Sigmoid colon (tissue), 7 donors: Measurements from ENCODE around the gene MS4A4E. TPM values are rescaled to one million over a fixed set of nuclear protein-coding genes. Genes with fewer than 3 reads are reported as not detected.
A peak's percentile ranks its signal among the peaks of the same experiment; 100 is the strongest.

ENCODE experiments used
- DNase-seq: peaks from one replicate; pipeline ENCODE4 v3.0.0-alpha.2; 2019
- H3K27ac ChIP-seq, 4 donors: fragments of 200-600 bp; sonication (generic); one replicate each; pipeline ENCODE4 v1.5.1; 2016 to 2019; ENCODE audit warnings: mild to moderate bottlenecking in 1 of 4
- H3K27me3 ChIP-seq, 3 donors: fragments of 200-600 bp; sonication (generic); one replicate each; pipeline ENCODE4 v1.5.1; 2019; ENCODE audit warnings: mild to moderate bottlenecking in 1 of 3
- H3K36me3 ChIP-seq, 4 donors: fragments of 200-600 bp; sonication (generic); one replicate each; pipeline ENCODE4 v1.5.1; 2016 to 2019
- H3K4me1 ChIP-seq, 4 donors: fragments of 200-600 bp; sonication (generic); one replicate each; pipeline ENCODE4 v1.5.1; 2017 to 2019
- H3K4me3 ChIP-seq, 4 donors: fragments of 200-600 bp; sonication (generic); one replicate each; pipeline ENCODE4 v1.5.1; 2017 to 2019; ENCODE audit warnings: mild to moderate bottlenecking in 2 of 4, moderate library complexity in 1 of 4
- H3K9me3 ChIP-seq, 4 donors: fragments of 200-600 bp in 3 of 4; sonication (generic) in 3 of 4; one replicate each; pipeline versions ENCODE4 v1.5.1 to v1.6.1; 2013 to 2019
- CTCF ChIP-seq, 4 experiments: fragments of 450-650 bp in 3 of 4; fragments of 200-600 bp in 1 of 4; IDR thresholded peaks; one replicate each; pipeline ENCODE4 v1.5.1; 2016 to 2019; ENCODE audit warnings: antibody characterized with exemption in 4 of 4, mild to moderate bottlenecking in 3 of 4, moderate library complexity in 2 of 4
- EP300 ChIP-seq, 4 donors: sonication (generic); formaldehyde crosslinking; IDR thresholded peaks; one replicate each; pipeline ENCODE4 v1.6.1; 2017; ENCODE audit warnings: antibody characterized with exemption in 4 of 4
- POLR2A ChIP-seq, 2 donors: fragments of 450-650 bp; IDR thresholded peaks; one replicate each; pipeline ENCODE4 v1.6.1; 2016; ENCODE audit warnings: antibody characterized with exemption in 2 of 2, mild to moderate bottlenecking in 2 of 2, moderate library complexity in 2 of 2
- POLR2AphosphoS5 ChIP-seq, 4 donors: sonication (generic); formaldehyde crosslinking; IDR thresholded peaks; one replicate each; pipeline ENCODE4 v1.6.1; 2017; ENCODE audit warnings: antibody characterized with exemption in 4 of 4
- WGBS, 2 donors: extraction: QIAGEN DNeasy Blood & Tissue Kit; methylation state at CpG; one replicate each; pipeline ENCODE4 v1.1.7; 2013; 5-methylcytosine and 5-hydroxymethylcytosine counted together
- intact Hi-C: fragments of 100-400 bp; cut with DNase I; formaldehyde crosslinking; loops from one replicate; pipeline ENCODE4 v1.15.1; 2023
- polyA plus RNA-seq, 3 donors: library from polyadenylated mRNA; stranded (reverse); fragments of 200-250 nt; gene quantifications; one replicate each; pipeline ENCODE4 v1.2.3, GENCODE V29; 2013
- total RNA-seq, 4 donors: library from RNA; depleted of rRNA; stranded (reverse); fragments of >200 nt; gene quantifications; one replicate each; pipeline ENCODE4 v1.1.0, GENCODE V29; 2016
- donor health status: healthy with polysubstance abuse.
- donor health status: Bipolar disorder and iron deficiency.
- donor health status: healthy.

Gene MS4A4E
- total and polyA plus RNA-seq, 7 donors = 0.48 to 11.1 (median 7.5) TPM; not detected in 2

- TF ChIP-seq EP300 (IDR thresholded peaks at IDR 0.05) (no peak), CTCF (IDR thresholded peaks at IDR 0.05) (peak in 2 of 4 experiments; percentile 4 to 24)
- no peak for DNase-seq
- intact Hi-C loops = loop anchor here (5.0 kb wide), 1 partner anchor 499 kb away; no protein-coding TSS in a partner anchor
- Histone ChIP-seq H3K27ac (peak overlapping the region in 1 of 4 donors; percentile 35), H3K4me3 (no peak overlapping the region), H3K4me1 (no peaks in the 10 kb centered on the region), H3K9me3 (peaks cover 0 to 7% (median 0%) of the 10 kb centered on the region in 4 donors), H3K27me3 (no peaks in the 10 kb centered on the region), H3K36me3 (no peaks in the 10 kb centered on the region)
- WGBS, 2 donors = 22 to 47% methylated on average over 6 of the region's 6 CpGs
These were observed 8.7 kb upstream of the MS4A4E start for GRCh38 chr11:60251485-60252212.

GRCh38 chr11:60241786-60242185 is 1.2 kb downstream of the MS4A4E start:
- intact Hi-C loops = no loop called here
- peak overlapping the region in 1 of 4 donors; percentile 19 for H3K4me3 ChIP-seq
- WGBS, 2 donors = 88 to 91% methylated on average over 3 of the region's 3 CpGs
- no peak for TF ChIP-seq POLR2A (IDR thresholded peaks at IDR 0.05)
- no peak for TF ChIP-seq CTCF (IDR thresholded peaks at IDR 0.05)
- no peak for TF ChIP-seq POLR2AphosphoS5 (IDR thresholded peaks at IDR 0.05)
- no peak for TF ChIP-seq EP300 (IDR thresholded peaks at IDR 0.05)
- no peak for DNase-seq
- no peaks in the 10 kb centered on the region for H3K9me3 ChIP-seq
- H3K27ac ChIP-seq = peak overlapping the region in 1 of 4 donors; percentile 28
- no peaks in the 10 kb centered on the region for H3K4me1 ChIP-seq
- no peaks in the 10 kb centered on the region for H3K36me3 ChIP-seq
- no peaks in the 10 kb centered on the region for H3K27me3 ChIP-seq

GRCh38 chr11:60240662-60241061 is 2.3 kb downstream of the MS4A4E start:
- H3K27me3 ChIP-seq = no peaks in the 10 kb centered on the region
- DNase-seq = no peak
- H3K36me3 ChIP-seq = no peaks in the 10 kb centered on the region
- H3K4me3 ChIP-seq = no peak overlapping the region
- TF ChIP-seq POLR2AphosphoS5 (IDR thresholded peaks at IDR 0.05) (no peak), CTCF (IDR thresholded peaks at IDR 0.05) (no peak), EP300 (IDR thresholded peaks at IDR 0.05) (no peak), POLR2A (IDR thresholded peaks at IDR 0.05) (no peak)
- H3K9me3 ChIP-seq = no peaks in the 10 kb centered on the region
- H3K4me1 ChIP-seq = no peaks in the 10 kb centered on the region
- intact Hi-C loops = no loop called here
- no peak overlapping the region for H3K27ac ChIP-seq
- 76 to 81% methylated on average over 5 of the region's 5 CpGs for WGBS, 2 donors

GRCh38 chr11:60235321-60235720 is 7.6 kb downstream of the MS4A4E start:
- DNase-seq = no peak
- Histone ChIP-seq H3K4me1 (no peaks in the 10 kb centered on the region), H3K36me3 (no peaks in the 10 kb centered on the region), H3K4me3 (no peak overlapping the region), H3K27me3 (no peaks in the 10 kb centered on the region), H3K9me3 (no peaks in the 10 kb centered on the region), H3K27ac (no peak overlapping the region)
- no peak for TF ChIP-seq POLR2A (IDR thresholded peaks at IDR 0.05)
- no peak for TF ChIP-seq POLR2AphosphoS5 (IDR thresholded peaks at IDR 0.05)
- no peak for TF ChIP-seq EP300 (IDR thresholded peaks at IDR 0.05)
- TF ChIP-seq CTCF (IDR thresholded peaks at IDR 0.05) = no peak
- 72 to 83% methylated on average over 3 of the region's 3 CpGs for WGBS, 2 donors
- intact Hi-C loops = no loop called here

- WGBS, 2 donors = 75 to 81% methylated on average over 1 of the region's 1 CpG
- intact Hi-C loops = no loop called here
- no peak for DNase-seq
- H3K9me3 ChIP-seq = no peaks in the 10 kb centered on the region
- no peaks in the 10 kb centered on the region for H3K4me1 ChIP-seq
- H3K4me3 ChIP-seq = no peak overlapping the region
- H3K36me3 ChIP-seq = no peaks in the 10 kb centered on the region
- H3K27me3 ChIP-seq = no peaks in the 10 kb centered on the region
- TF ChIP-seq POLR2A (IDR thresholded peaks at IDR 0.05) (no peak), POLR2AphosphoS5 (IDR thresholded peaks at IDR 0.05) (no peak), CTCF (IDR thresholded peaks at IDR 0.05) (no peak), EP300 (IDR thresholded peaks at IDR 0.05) (no peak)
- H3K27ac ChIP-seq = no peak overlapping the region
These were observed 12.3 kb downstream of the MS4A4E start for GRCh38 chr11:60230681-60231080.
